ENCODE measurements around the gene DDX10.

Gene DDX10

GRCh38 chr11:108872781-108873291 is 208.0 kb downstream of the DDX10 start:
- H3K4me3 ChIP-seq (ENCODE audit: low read depth, low read length) = no peak overlapping the region
- TF ChIP-seq CTCF (IDR thresholded peaks at IDR 0.05; ENCODE audit: borderline replicate concordance, insufficient read depth, low read depth, low read length) = no peak

- no peak for TF ChIP-seq CTCF (IDR thresholded peaks at IDR 0.05; ENCODE audit: borderline replicate concordance, insufficient read depth, low read depth, low read length)
- no peak overlapping the region for H3K4me3 ChIP-seq (ENCODE audit: low read depth, low read length)
Measured at GRCh38 chr11:108873310-108873709, 208.4 kb downstream of the DDX10 start.

- H3K4me3 ChIP-seq (ENCODE audit: low read depth, low read length) = no peak overlapping the region
- no peak for TF ChIP-seq CTCF (IDR thresholded peaks at IDR 0.05; ENCODE audit: borderline replicate concordance, insufficient read depth, low read depth, low read length)
Measured at GRCh38 chr11:108873941-108874340, 209.1 kb downstream of the DDX10 start.

GRCh38 chr11:108875134-108875533 is 210.3 kb downstream of the DDX10 start:
- H3K4me3 ChIP-seq (ENCODE audit: low read depth, low read length) = no peak overlapping the region
- no peak for TF ChIP-seq CTCF (IDR thresholded peaks at IDR 0.05; ENCODE audit: borderline replicate concordance, insufficient read depth, low read depth, low read length)

GRCh38 chr11:108877178-108877577 is 212.3 kb downstream of the DDX10 start:
- H3K4me3 ChIP-seq (ENCODE audit: low read depth, low read length) = no peak overlapping the region
- TF ChIP-seq CTCF (IDR thresholded peaks at IDR 0.05; ENCODE audit: borderline replicate concordance, insufficient read depth, low read depth, low read length) = no peak

GRCh38 chr11:108880510-108880909 is 215.6 kb downstream of the DDX10 start:
- no peak overlapping the region for H3K4me3 ChIP-seq (ENCODE audit: low read depth, low read length)
- no peak for TF ChIP-seq CTCF (IDR thresholded peaks at IDR 0.05; ENCODE audit: borderline replicate concordance, insufficient read depth, low read depth, low read length)

GRCh38 chr11:108881131-108881530 is 216.3 kb downstream of the DDX10 start:
- no peak for TF ChIP-seq CTCF (IDR thresholded peaks at IDR 0.05; ENCODE audit: borderline replicate concordance, insufficient read depth, low read depth, low read length)
- H3K4me3 ChIP-seq (ENCODE audit: low read depth, low read length) = no peak overlapping the region
